ENCODE data around the gene SLC17A4.

SLC17A4 gene

DNA sequence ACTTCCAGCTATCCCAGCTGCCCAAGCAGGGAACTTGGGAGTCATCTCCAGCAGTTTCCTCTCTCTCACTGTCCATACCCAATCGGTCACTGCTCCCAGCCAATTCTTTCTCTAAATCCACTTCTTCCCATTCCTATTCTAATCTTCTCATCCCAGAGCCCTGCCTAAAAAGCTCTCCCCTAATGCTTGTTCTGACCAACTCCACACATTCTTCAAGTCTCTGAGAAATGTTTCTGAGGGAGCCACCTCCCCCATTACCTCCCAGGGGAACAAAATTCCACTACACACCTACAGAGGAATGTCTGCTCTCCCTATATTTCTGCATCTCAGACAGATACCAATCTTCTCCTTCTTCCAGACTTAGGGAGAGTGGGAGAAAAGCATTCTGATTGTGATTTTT lies 14.0 kb downstream of the SLC17A4 start:
- no peaks in the 10 kb centered on the region for H4K20me1 ChIP-seq (ENCODE audit: insufficient read depth, low read length, poor library complexity, severe bottlenecking)
- no peak overlapping the region for H2AFZ ChIP-seq (ENCODE audit: low read length)
- H3K4me2 ChIP-seq (ENCODE audit: low read depth, low read length, poor library complexity, severe bottlenecking) = no peak overlapping the region
- H3F3A ChIP-seq (ENCODE audit: low read depth) = no peaks in the 10 kb centered on the region
- no peaks in the 10 kb centered on the region for H3K36me3 ChIP-seq (ENCODE audit: insufficient read depth, low read length)
- no peak overlapping the region for H3K4me3 ChIP-seq (ENCODE audit: low read length, poor library complexity, severe bottlenecking)
- H3K9ac ChIP-seq (ENCODE audit: low read depth, low read length, poor library complexity, severe bottlenecking) = no peak overlapping the region
- no peaks in the 10 kb centered on the region for H3K4me1 ChIP-seq (ENCODE audit: insufficient read depth, low read length, poor library complexity, severe bottlenecking)
- no peaks in the 10 kb centered on the region for H3K27me3 ChIP-seq (ENCODE audit: insufficient read depth, low read length, poor library complexity, severe bottlenecking)
- H3K9me3 ChIP-seq (ENCODE audit: insufficient read depth, low read depth, low read length) = no peaks in the 10 kb centered on the region
- TF ChIP-seq EZH2phosphoT487 (IDR thresholded peaks at IDR 0.05; ENCODE audit: borderline replicate concordance) = no peak
- TF ChIP-seq, protein P1, sequence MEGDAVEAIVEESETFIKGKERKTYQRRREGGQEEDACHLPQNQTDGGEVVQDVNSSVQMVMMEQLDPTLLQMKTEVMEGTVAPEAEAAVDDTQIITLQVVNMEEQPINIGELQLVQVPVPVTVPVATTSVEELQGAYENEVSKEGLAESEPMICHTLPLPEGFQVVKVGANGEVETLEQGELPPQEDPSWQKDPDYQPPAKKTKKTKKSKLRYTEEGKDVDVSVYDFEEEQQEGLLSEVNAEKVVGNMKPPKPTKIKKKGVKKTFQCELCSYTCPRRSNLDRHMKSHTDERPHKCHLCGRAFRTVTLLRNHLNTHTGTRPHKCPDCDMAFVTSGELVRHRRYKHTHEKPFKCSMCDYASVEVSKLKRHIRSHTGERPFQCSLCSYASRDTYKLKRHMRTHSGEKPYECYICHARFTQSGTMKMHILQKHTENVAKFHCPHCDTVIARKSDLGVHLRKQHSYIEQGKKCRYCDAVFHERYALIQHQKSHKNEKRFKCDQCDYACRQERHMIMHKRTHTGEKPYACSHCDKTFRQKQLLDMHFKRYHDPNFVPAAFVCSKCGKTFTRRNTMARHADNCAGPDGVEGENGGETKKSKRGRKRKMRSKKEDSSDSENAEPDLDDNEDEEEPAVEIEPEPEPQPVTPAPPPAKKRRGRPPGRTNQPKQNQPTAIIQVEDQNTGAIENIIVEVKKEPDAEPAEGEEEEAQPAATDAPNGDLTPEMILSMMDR (conservative IDR thresholded peaks at IDR 0.05; ENCODE audit: low read length) = no peak
- no peaks in the 10 kb centered on the region for H3K9me2 ChIP-seq (replicated peaks; ENCODE audit: low read depth, low read length)
- no peaks in the 10 kb centered on the region for H3K79me2 ChIP-seq (ENCODE audit: insufficient read depth, low read length)

DNA sequence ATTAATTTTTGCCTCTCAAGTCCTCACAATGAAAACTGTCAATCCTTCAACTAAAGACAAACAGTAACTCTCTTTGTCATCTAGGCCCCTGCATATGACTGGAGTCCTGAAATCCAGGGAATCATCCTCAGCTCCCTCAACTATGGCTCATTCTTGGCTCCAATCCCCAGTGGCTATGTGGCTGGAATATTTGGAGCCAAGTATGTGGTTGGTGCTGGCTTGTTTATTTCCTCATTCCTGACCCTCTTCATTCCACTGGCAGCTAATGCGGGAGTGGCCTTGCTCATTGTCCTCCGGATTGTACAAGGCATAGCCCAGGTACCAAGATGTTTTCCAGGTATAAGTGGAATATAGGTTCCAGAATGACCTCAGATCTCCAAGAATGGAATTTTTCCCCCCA lies 15.4 kb downstream of the SLC17A4 start:
- Histone ChIP-seq H3K9me3 (ENCODE audit: insufficient read depth, low read depth, low read length) (no peaks in the 10 kb centered on the region), H3K79me2 (ENCODE audit: insufficient read depth, low read length) (no peaks in the 10 kb centered on the region), H3K4me3 (ENCODE audit: low read length, poor library complexity, severe bottlenecking) (no peak overlapping the region), H3K4me1 (ENCODE audit: insufficient read depth, low read length, poor library complexity, severe bottlenecking) (no peaks in the 10 kb centered on the region), H3F3A (ENCODE audit: low read depth) (no peaks in the 10 kb centered on the region), H3K4me2 (ENCODE audit: low read depth, low read length, poor library complexity, severe bottlenecking) (no peak overlapping the region), H3K9ac (ENCODE audit: low read depth, low read length, poor library complexity, severe bottlenecking) (no peak overlapping the region), H2AFZ (ENCODE audit: low read length) (no peak overlapping the region), H3K27me3 (ENCODE audit: insufficient read depth, low read length, poor library complexity, severe bottlenecking) (no peaks in the 10 kb centered on the region), H3K9me2 (replicated peaks; ENCODE audit: low read depth, low read length) (no peaks in the 10 kb centered on the region), H4K20me1 (ENCODE audit: insufficient read depth, low read length, poor library complexity, severe bottlenecking) (no peaks in the 10 kb centered on the region), H3K36me3 (ENCODE audit: insufficient read depth, low read length) (no peaks in the 10 kb centered on the region)
- no peak for TF ChIP-seq EZH2phosphoT487 (IDR thresholded peaks at IDR 0.05; ENCODE audit: borderline replicate concordance)

- Histone ChIP-seq H3K9me2 (replicated peaks; ENCODE audit: low read depth, low read length) (no peaks in the 10 kb centered on the region), H3K27me3 (ENCODE audit: insufficient read depth, low read length, poor library complexity, severe bottlenecking) (no peaks in the 10 kb centered on the region), H3K79me2 (ENCODE audit: insufficient read depth, low read length) (no peaks in the 10 kb centered on the region), H3K4me3 (ENCODE audit: low read length, poor library complexity, severe bottlenecking) (no peak overlapping the region), H3K36me3 (ENCODE audit: insufficient read depth, low read length) (no peaks in the 10 kb centered on the region), H3K4me2 (ENCODE audit: low read depth, low read length, poor library complexity, severe bottlenecking) (no peak overlapping the region), H2AFZ (ENCODE audit: low read length) (no peak overlapping the region), H4K20me1 (ENCODE audit: insufficient read depth, low read length, poor library complexity, severe bottlenecking) (no peaks in the 10 kb centered on the region), H3F3A (ENCODE audit: low read depth) (no peaks in the 10 kb centered on the region), H3K9ac (ENCODE audit: low read depth, low read length, poor library complexity, severe bottlenecking) (no peak overlapping the region), H3K9me3 (ENCODE audit: insufficient read depth, low read depth, low read length) (no peaks in the 10 kb centered on the region), H3K4me1 (ENCODE audit: insufficient read depth, low read length, poor library complexity, severe bottlenecking) (no peaks in the 10 kb centered on the region)
- TF ChIP-seq, protein P1 (conservative IDR thresholded peaks at IDR 0.05; ENCODE audit: low read length) = no peak
- no peak for TF ChIP-seq EZH2phosphoT487 (IDR thresholded peaks at IDR 0.05; ENCODE audit: borderline replicate concordance)
Observed at GRCh38 chr6:25774120-25774715, 19.7 kb downstream of the SLC17A4 start.

DNA sequence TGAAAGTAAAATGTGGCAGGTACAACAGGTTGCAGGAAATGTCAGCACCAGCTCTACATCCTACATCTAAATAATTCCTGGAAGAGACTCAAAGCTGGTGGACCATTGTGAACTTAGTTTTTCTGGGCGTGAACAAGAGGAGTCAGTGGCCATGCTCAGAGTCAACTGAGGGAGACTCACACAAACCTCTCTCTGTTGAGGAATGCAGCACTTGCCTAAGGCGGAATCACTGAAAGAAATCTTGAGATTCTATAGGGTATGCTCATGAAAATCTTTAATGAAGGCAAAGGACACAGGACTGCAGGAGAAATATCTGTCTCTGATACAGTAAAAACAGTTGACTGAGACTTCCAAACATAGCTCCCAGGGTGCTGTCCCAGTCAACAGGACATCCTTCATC lies 22.5 kb downstream of the SLC17A4 start:
- no peak overlapping the region for H2AFZ ChIP-seq (ENCODE audit: low read length)
- TF ChIP-seq, protein P1 (conservative IDR thresholded peaks at IDR 0.05; ENCODE audit: low read length) = no peak
- TF ChIP-seq EZH2phosphoT487 (IDR thresholded peaks at IDR 0.05; ENCODE audit: borderline replicate concordance) = no peak
- no peaks in the 10 kb centered on the region for H3K79me2 ChIP-seq (ENCODE audit: insufficient read depth, low read length)

More for the DNA sequence above, 22.5 kb downstream of the SLC17A4 start:
- no peak overlapping the region for H3K4me2 ChIP-seq (ENCODE audit: low read depth, low read length, poor library complexity, severe bottlenecking)
- H3K9ac ChIP-seq (ENCODE audit: low read depth, low read length, poor library complexity, severe bottlenecking) = no peak overlapping the region
- peaks cover 4% of the 10 kb centered on the region for H3K4me1 ChIP-seq (ENCODE audit: insufficient read depth, low read length, poor library complexity, severe bottlenecking)
- no peak overlapping the region for H3K4me3 ChIP-seq (ENCODE audit: low read length, poor library complexity, severe bottlenecking)
- no peaks in the 10 kb centered on the region for H3K9me3 ChIP-seq (ENCODE audit: insufficient read depth, low read depth, low read length)
- no peaks in the 10 kb centered on the region for H4K20me1 ChIP-seq (ENCODE audit: insufficient read depth, low read length, poor library complexity, severe bottlenecking)
- H3F3A ChIP-seq (ENCODE audit: low read depth) = no peaks in the 10 kb centered on the region
- no peaks in the 10 kb centered on the region for H3K36me3 ChIP-seq (ENCODE audit: insufficient read depth, low read length)
- H3K9me2 ChIP-seq (replicated peaks; ENCODE audit: low read depth, low read length) = no peaks in the 10 kb centered on the region
- no peaks in the 10 kb centered on the region for H3K27me3 ChIP-seq (ENCODE audit: insufficient read depth, low read length, poor library complexity, severe bottlenecking)

Measured in Loucy (cell line).